Hair follicle dermal papilla cell (primary cell): ENCODE results near the gene MIGA2. TPM values are rescaled to one million over a fixed set of nuclear protein-coding genes. Genes with fewer than 3 reads are reported as not detected.

Experiments
- total RNA-seq: library from RNA; depleted of rRNA; stranded (reverse); fragments of >200 nt; gene quantifications from 2 replicates; pipeline ENCODE4 v1.2.3, GENCODE V29; 2012

Gene MIGA2
- 24.2 and 29.0 TPM in 2 replicates for total RNA-seq

GRCh38 chr9:129036241-129036922 is at the start of gene MIGA2:
TSS of gene MIGA2 (plus strand) at chr9:129036626. CDS start at chr9:129040595, 3,969 bp downstream.

DNA sequence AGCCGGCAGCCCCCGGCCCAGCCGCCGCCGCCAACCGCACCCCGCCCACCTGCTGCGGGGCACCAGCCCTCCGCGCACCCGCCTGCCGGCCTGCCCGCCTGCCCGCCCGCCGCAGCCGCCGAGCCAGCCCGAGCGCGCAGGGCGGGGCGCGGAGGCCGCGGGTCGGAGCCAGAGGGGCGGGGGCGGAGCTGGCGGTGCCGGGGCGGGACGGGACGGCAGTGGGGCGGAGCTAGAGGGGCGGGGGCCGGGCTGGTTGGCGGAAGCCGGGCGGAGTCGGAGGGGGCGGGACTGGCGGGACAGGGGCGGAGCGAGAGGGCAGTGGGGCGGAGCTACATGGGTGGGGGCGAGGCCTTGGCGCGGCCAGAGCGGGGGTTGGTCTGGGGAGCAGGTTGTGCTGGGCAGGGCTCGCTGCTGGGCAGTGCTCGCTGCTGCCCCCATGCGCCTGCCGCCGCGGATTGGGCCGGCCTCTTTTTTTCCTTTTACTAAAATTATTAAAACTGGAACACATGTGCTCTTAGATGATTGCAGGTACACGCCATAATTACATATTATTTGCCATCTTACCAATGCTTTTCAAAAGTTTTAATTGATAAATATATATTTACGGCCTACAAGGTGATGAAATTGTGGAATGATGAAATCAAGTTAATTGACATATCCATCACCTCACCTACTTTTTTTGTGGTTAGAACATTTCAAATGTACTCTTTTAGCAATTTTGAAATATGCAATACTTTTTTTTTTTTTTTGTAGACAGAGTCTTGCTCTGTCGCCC is 8.0 kb upstream of the MIGA2 start, which contains the start of gene SH3GLB2:
SH3GLB2 (minus strand) TSS at position 140 of the 775 bp plus-strand sequence. CDS start 177 bp downstream, outside the sequence.

DNA sequence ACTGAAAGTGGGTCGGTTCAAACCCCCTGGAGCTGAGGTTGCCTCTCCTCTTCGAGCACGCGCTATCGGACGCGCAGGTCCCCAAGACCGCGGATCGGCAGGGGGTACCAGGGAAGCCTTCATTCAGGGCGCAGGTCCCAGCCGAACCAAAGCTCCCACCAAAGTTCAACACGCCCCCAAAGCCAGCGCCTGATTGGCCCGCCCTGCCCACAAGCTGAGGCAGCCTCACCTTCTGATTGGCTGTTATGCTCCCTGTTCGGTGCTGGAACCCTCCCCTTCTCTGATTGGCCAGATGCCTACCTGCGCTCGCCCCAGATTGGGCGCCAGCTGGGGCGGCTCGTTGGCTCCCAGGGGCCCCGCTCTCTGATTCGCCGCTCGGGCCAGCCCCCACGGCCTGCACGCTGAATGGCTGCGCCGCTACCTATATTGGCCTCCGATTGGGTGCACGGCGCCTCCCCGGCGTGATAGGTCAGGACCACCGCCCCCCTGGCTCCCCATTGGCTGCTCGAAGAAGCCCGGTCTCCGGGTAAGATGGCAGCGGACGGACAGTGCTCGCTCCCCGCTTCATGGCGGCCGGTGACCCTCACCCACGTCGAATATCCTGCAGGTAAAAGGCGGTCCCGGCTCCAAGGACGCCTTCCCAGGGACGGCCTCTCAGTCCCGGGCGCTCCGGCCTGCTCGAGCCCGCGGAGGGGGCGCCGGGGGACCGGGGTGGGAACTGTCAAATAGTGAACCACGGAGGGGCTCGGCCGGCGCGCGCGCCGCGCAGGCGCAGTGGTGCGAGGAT is 44.4 kb downstream of the MIGA2 start, which contains the start of gene DOLPP1:
DOLPP1 (plus strand) TSS at position 511 of the 787 bp plus-strand sequence; CDS start at position 532, 21 bp downstream.

DNA sequence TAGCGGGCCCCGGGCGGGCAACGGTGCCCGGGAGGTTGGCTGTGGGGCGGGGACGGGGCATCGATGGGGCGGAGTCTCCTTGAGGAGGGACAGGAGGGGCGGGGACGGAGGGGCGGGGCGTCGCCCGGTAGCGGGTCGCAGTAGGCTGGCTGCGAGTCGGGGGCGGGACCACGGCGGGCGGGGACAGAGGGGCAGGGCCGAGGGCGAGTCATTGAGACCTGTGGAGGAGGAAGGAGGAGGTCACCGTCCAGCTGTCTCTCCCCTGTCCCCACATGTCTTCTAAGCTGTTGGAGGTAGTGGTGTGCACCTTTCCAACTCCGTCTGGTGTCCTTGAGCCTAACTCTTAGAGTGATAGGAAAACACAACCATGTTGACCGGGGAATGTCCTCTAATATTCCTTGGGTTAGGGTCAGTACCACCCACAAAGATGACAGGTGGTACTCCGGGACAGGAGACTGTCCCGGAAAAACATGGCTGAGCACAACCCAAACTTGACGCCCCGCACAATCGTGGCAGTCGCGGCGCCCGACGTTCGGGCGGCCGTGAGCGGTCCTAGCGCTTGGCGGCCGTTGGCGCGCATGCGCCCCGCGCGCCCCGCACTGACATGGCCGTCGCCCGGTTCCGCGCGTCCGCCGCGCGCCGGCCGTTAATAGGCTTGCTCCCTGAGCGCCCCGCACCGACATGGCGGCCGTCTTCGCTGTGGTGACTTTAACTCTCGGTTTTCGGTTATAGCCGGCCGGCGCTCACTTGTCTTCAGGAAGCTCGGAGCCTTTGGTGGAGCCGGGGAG is 74.5 kb downstream of the MIGA2 start, which contains the start of the genes CRAT and PTPA:
CRAT (minus strand) TSS at position 54 of the 788 bp plus-strand sequence. CDS start 284 bp downstream, outside the sequence.
PTPA (plus strand) TSS at position 676 of the 788 bp plus-strand sequence. CDS start 186 bp downstream, outside the sequence.

Other genes starting within 250 kb of the MIGA2 start
- gene TBC1D13, start 249.4 kb upstream of the MIGA2 start, total RNA-seq = 21.3 and 26.4 TPM in 2 replicates
- 18.5 and 20.8 TPM in 2 replicates for gene ENDOG, start 218.1 kb upstream of the MIGA2 start, total RNA-seq
- gene SPOUT1, start 206.8 kb upstream of the MIGA2 start, total RNA-seq = 18.8 and 20.4 TPM in 2 replicates
- 5.2 and 6.9 TPM in 2 replicates for gene KYAT1, start 154.7 kb upstream of the MIGA2 start, total RNA-seq
- gene LRRC8A, start 154.5 kb upstream of the MIGA2 start, total RNA-seq = 49.5 and 49.7 TPM in 2 replicates
- 8.8 and 17.7 TPM in 2 replicates for gene PHYHD1, start 115.6 kb upstream of the MIGA2 start, total RNA-seq
- 31.8 and 32.5 TPM in 2 replicates for gene DOLK, start 89.0 kb upstream of the MIGA2 start, total RNA-seq
- gene NUP188, start 88.9 kb upstream of the MIGA2 start, total RNA-seq = 37.5 and 42.6 TPM in 2 replicates
- 49.8 and 65.8 TPM in 2 replicates for gene SH3GLB2, start 8.3 kb upstream of the MIGA2 start, total RNA-seq
- gene DOLPP1, start 44.5 kb downstream of the MIGA2 start, total RNA-seq = 10.1 and 11.3 TPM in 2 replicates
- 78.2 and 88.6 TPM in 2 replicates for gene CRAT, start 74.2 kb downstream of the MIGA2 start, total RNA-seq
- 92.5 and 93.4 TPM in 2 replicates for gene PTPA, start 74.8 kb downstream of the MIGA2 start, total RNA-seq
- gene IER5L, start 141.6 kb downstream of the MIGA2 start, total RNA-seq = 60.8 and 76.7 TPM in 2 replicates